GM12865 (cell line): ENCODE measurements around the gene EHBP1.
A peak's percentile ranks its signal among the peaks of the same experiment; 100 is the strongest.

Source experiments
- DNase-seq: peaks from one replicate; pipeline ENCODE4 v3.0.0; 2010; ENCODE audit warnings: low read depth
- H3K4me3 ChIP-seq: 2 replicates; pipeline ENCODE4 v1.5.1; 2011; ENCODE audit warnings: mild to moderate bottlenecking, low read depth, low read length, control low read depth
- TF ChIP-seq, protein P1 (sequence below): IDR thresholded peaks from 2 replicates; pipeline ENCODE4 v1.5.1; 2011; ENCODE audit warnings: low read length, control low read depth, low read depth, inconsistent platforms; ENCODE audit not compliant: insufficient read depth; ENCODE audit errors: missing control alignments

EHBP1 gene

DNA sequence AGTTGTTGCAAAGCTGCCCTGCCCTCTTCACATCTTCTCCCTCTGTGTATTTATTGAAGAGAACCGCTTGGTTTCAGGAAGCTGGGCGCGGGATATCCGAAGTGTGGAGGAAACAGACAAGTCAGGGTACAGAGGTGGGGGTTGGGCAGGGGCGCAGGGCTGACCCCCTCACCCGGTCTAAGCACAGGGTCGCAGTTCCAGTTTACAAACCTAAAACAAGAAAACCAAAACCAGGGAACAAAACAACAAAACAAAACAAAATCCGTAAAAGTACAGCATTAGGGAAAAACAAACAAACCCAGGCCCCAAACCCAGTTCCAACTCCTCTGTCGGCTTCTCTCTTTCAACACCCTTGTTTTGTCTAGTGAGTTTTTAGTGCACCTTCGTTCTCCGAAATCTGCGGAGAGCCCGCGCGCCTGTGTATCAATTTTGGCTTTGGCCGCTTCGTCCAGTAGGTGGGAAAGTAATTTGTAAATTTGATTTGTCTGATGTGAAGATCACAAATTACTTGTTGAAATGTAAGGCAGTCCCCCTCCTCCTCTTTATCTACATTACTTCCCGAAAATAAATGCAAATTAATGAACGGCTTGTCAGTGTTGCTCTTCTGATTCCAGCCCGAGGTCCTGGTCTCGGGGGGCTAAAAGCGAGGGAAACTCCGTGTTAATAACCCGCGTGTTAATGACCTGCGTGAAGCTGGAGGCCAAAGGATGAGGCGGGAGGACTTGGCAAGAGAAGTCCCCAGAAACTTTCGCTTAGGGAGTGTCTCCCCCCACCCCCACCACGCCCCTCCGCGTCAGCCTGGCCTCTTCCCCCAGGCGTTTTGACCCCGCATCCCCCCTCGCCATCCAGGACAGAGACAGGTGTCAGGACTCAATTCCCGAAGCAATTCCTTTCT, 352.0 kb downstream of the EHBP1 start:
- peak overlapping the region; percentile 35 for H3K4me3 ChIP-seq
- TF ChIP-seq, protein P1, sequence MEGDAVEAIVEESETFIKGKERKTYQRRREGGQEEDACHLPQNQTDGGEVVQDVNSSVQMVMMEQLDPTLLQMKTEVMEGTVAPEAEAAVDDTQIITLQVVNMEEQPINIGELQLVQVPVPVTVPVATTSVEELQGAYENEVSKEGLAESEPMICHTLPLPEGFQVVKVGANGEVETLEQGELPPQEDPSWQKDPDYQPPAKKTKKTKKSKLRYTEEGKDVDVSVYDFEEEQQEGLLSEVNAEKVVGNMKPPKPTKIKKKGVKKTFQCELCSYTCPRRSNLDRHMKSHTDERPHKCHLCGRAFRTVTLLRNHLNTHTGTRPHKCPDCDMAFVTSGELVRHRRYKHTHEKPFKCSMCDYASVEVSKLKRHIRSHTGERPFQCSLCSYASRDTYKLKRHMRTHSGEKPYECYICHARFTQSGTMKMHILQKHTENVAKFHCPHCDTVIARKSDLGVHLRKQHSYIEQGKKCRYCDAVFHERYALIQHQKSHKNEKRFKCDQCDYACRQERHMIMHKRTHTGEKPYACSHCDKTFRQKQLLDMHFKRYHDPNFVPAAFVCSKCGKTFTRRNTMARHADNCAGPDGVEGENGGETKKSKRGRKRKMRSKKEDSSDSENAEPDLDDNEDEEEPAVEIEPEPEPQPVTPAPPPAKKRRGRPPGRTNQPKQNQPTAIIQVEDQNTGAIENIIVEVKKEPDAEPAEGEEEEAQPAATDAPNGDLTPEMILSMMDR: no peak
- no peak for DNase-seq

DNA sequence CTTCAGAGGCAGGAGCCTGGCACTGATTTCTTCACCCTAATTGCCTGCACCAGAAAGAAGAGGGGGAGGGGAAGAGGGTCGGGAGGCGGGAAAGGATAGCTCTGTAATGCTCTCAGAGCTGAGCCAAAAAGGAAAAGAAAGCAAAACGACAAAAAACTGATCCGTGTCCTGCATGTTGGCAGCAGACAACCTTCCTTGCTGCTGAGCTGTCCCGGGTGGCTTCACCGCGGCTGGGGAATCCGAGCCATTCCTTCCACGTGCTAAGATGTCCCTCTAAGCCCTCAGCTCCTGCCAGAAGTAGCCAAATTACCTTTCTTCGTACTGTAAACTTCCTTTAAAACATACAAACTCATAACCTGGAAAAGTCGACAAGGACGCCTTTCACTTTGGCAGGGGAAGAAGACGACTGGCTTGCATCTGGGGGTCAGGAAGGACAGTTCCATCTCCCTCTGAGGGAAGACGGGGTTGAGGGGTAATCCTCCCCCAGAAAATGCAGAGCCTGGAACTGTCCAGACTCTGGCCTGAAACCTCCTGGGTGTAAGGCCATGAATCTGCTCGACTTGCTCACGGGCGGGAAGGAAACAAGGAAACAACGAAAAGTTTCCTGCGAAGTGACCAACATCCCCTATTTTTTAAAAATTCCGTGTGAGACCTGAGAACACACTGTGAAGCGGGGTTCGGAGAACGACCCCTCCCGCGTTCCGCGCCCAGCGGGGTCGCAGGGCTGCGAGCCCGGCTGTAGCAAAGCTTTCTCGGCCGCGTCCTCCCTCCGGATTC, 352.8 kb downstream of the EHBP1 start:
- TF ChIP-seq, protein P1: no peak
- no peak for DNase-seq
- peak overlapping the region; percentile 24; the same call in 1 of the 2 replicates for H3K4me3 ChIP-seq

DNA sequence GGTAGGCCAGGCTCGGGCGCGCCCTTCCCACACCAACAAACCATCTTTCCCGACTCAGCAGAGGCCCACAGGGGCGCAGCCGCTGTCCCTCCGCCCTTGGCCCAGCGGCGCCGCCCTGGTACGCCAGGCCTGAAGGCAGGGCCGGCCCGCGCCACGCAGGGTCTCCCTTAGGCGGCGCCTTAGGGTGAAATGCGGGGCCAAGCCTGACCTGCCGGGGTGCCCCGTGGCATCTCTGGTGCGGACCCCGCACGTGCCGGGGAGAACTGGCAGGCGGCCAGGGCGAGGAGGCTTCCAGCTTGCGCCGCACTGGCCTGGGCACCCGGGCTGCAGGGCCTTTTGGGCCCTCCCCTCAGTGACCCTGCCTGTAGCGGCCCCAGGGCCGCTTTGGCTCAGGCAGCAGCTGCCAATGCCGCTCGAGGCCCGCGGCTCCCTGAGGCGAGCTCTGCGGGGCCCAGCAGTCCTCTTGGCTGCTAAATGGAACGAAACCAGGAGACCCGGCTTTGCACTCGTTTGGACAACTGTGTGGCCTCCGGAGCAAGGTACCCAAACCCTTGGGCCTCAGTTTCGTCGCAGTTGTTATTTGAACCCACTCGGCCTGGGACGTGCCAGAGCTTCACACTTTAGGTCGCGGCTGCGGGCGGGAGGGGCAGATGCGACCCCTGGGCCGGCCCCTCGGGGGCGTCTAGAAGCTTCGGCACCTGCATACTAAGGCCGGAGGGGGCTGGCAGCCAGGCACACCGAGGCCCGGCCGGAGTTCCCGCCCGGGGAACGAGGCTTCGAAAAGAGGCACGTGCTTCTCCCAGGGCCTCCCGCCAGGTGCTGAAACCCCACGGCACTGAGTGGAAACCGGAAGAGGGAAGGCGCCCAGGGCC, 353.6 kb downstream of the EHBP1 start:
- no peak for DNase-seq
- TF ChIP-seq, protein P1: no peak
- no peak overlapping the region for H3K4me3 ChIP-seq

DNA sequence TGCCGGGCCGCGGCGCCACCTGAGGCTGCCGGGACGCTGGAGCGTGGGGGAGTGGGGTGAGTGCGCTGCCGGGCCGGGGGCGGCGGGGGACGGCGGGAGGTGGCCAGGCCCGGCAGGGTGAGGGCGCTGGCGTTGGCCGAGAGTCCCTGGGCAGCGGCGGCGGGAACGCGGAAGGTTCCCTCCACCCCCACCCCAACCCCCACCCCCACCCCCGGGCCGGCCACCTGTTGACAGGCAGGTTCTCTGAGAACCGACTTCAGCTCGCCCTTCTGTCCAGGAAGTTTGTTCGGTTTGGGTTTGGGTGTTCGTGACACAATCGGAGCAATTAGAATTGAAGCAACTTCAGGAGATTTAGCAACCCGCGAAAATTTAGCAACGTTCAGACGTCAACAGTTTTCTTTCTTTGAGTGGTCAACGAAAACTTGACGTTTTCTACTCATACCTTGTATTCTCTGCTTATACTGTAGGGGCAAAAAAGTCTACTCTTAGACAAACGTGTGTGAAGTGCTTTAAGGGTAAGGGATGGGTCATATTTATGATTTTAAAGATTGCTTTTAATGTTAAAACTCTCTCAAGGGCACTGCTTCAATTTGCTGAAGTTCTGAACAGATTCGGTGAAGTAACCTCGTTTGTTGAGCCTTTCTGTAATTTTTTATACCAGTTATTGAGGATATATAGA, 354.4 kb downstream of the EHBP1 start:
- H3K4me3 ChIP-seq: no peak overlapping the region
- no peak for DNase-seq
- TF ChIP-seq, protein P1: no peak

DNA sequence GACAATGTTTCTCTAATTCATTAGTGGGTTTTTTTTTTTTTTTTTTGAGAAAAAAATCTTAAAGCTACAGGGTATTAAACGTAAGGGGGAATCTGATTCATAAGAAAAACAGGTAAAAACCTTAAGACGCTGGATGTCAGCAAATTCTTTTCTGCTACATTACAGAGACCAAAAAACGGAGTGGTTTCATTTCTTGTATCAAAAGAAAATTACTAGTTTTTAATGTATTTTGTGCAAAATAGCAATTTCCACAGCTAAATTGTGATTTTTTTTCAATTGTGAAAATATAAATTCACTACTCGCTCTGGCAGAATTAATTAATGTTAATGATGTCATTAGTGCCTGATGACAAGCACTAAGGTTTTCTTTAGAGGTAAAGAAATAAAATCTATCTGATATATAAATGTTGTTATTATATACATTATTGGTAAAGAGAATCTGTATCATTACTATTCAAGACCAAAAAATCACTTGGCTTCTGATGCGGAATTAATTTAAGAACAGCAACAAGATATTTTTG, 355.0 kb downstream of the EHBP1 start:
- TF ChIP-seq, protein P1: no peak

DNA sequence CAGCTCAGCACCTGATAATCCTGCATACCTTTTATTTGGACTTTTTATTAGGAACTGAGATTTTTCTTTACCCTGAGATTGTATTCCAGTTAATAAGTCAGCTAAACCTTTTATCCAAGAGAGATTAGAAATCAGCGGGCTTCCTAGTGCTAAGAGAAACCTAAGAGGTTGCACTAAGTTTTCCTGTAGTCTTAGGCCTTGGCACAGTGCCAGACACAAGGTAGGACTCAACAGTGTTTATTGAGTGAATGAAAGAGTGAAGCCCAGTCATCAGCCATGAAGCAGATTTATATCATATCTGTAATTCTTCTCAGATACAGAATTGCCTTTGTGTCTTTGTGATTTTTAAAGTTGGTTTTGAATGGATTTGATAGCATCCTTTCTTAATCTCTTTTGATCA, 358.7 kb downstream of the EHBP1 start:
- DNase-seq: no peak
- no peak overlapping the region for H3K4me3 ChIP-seq
- TF ChIP-seq, protein P1: no peak

More for the DNA sequence above, 355.0 kb downstream of the EHBP1 start:
- no peak for DNase-seq
- H3K4me3 ChIP-seq: no peak overlapping the region
